ENCODE data around the gene ATIC.

The ATIC gene

DNA sequence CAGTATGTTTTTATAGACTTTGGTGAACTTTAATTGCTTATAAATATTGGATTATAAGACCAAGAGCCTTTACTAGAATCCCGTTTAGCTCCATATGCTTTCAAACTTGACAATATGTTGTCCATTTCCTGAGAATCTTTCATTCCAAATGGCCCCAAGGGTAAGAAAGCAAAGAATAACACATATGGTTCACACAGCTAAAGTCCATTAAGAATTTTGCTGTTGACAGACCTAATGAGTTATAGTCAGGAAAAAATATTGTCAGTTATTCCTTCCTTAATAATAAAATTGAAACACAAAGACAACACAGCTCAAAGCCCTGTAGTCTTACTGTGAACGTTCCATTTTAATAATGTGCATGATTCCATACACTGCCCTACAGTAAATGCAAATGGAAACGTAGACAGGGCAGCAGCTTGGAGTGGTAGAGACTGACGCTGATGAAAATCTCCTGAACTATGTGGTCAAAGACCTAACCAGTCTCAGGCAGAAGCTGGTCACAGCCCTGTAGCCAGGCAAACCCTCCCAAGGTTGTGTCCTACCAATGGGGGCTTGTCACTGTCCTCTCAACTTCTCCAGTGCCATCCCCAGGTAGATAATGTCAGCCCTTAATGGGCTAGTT lies 49.0 kb upstream of the ATIC start:
- no peak for ATAC-seq
- no peak for TF ChIP-seq ISL1 (CRISPR knock-in tag; IDR thresholded peaks at IDR 0.05)

- no peak for ATAC-seq
- TF ChIP-seq PPARA (CRISPR knock-in tag; IDR thresholded peaks at IDR 0.05; ENCODE audit: borderline replicate concordance) (no peak), RARB (CRISPR knock-in tag; IDR thresholded peaks at IDR 0.05) (no peak), POU6F1 (CRISPR knock-in tag; IDR thresholded peaks at IDR 0.05; ENCODE audit: borderline replicate concordance, low read depth) (no peak), TSHZ2 (CRISPR knock-in tag; IDR thresholded peaks at IDR 0.05) (no peak), GLIS3 (CRISPR knock-in tag; IDR thresholded peaks at IDR 0.05) (no peak)
Observed at GRCh38 chr2:215264374-215264773, 47.5 kb upstream of the ATIC start.

GRCh38 chr2:215269397-215270117 lies 42.3 kb upstream of the ATIC start:
- no peak for TF ChIP-seq CSDC2 (CRISPR knock-in tag; IDR thresholded peaks at IDR 0.05)
- no peak for TF ChIP-seq ESRRG (CRISPR knock-in tag; IDR thresholded peaks at IDR 0.05)
- peak; percentile 87 for ATAC-seq

DNA sequence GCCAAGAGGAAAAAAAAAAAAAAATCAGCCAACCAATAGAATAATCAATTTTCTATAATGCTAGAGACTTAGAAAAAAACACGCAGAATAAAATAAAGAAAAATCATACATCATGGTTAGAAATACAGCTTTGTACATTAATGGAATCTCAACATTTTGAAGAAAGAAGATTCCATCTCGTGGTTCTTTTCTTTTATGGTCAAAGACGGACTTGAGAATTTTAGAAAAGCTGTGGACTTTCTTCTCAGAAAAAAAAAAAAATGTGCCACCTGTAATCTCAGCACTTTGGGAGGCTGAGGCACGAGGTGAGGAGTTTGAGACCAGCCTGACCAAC lies 41.8 kb upstream of the ATIC start:
- no peak for TF ChIP-seq ZC3H10 (CRISPR knock-in tag; IDR thresholded peaks at IDR 0.05)
- no peak for TF ChIP-seq TCF4 (CRISPR knock-in tag; IDR thresholded peaks at IDR 0.05; ENCODE audit: borderline replicate concordance)
- TF ChIP-seq ARNTL (CRISPR knock-in tag; IDR thresholded peaks at IDR 0.05; ENCODE audit: borderline replicate concordance, low read depth) = no peak
- no peak for TF ChIP-seq SNAI2 (CRISPR knock-in tag; IDR thresholded peaks at IDR 0.05)
- TF ChIP-seq ZNF8 (CRISPR knock-in tag; IDR thresholded peaks at IDR 0.05) = no peak
- TF ChIP-seq CSDC2 (CRISPR knock-in tag; IDR thresholded peaks at IDR 0.05) = no peak
- no peak for TF ChIP-seq OSR1 (CRISPR knock-in tag; IDR thresholded peaks at IDR 0.05)
- TF ChIP-seq, protein P1, sequence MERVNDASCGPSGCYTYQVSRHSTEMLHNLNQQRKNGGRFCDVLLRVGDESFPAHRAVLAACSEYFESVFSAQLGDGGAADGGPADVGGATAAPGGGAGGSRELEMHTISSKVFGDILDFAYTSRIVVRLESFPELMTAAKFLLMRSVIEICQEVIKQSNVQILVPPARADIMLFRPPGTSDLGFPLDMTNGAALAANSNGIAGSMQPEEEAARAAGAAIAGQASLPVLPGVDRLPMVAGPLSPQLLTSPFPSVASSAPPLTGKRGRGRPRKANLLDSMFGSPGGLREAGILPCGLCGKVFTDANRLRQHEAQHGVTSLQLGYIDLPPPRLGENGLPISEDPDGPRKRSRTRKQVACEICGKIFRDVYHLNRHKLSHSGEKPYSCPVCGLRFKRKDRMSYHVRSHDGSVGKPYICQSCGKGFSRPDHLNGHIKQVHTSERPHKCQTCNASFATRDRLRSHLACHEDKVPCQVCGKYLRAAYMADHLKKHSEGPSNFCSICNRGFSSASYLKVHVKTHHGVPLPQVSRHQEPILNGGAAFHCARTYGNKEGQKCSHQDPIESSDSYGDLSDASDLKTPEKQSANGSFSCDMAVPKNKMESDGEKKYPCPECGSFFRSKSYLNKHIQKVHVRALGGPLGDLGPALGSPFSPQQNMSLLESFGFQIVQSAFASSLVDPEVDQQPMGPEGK (CRISPR knock-in tag; IDR thresholded peaks at IDR 0.05; ENCODE audit: borderline replicate concordance) = no peak
- no peak for TF ChIP-seq BACH2 (CRISPR knock-in tag; IDR thresholded peaks at IDR 0.05; ENCODE audit: borderline replicate concordance)
- no peak for TF ChIP-seq TOX (CRISPR knock-in tag; IDR thresholded peaks at IDR 0.05; ENCODE audit: borderline replicate concordance)
- TF ChIP-seq TSHZ2 (CRISPR knock-in tag; IDR thresholded peaks at IDR 0.05) = no peak
- TF ChIP-seq, protein P2, sequence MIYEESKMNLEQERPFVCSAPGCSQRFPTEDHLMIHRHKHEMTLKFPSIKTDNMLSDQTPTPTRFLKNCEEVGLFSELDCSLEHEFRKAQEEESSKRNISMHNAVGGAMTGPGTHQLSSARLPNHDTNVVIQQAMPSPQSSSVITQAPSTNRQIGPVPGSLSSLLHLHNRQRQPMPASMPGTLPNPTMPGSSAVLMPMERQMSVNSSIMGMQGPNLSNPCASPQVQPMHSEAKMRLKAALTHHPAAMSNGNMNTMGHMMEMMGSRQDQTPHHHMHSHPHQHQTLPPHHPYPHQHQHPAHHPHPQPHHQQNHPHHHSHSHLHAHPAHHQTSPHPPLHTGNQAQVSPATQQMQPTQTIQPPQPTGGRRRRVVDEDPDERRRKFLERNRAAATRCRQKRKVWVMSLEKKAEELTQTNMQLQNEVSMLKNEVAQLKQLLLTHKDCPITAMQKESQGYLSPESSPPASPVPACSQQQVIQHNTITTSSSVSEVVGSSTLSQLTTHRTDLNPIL (CRISPR knock-in tag; IDR thresholded peaks at IDR 0.05; ENCODE audit: low read depth) = no peak
- no peak for TF ChIP-seq ZFP30 (CRISPR knock-in tag; IDR thresholded peaks at IDR 0.05)
- TF ChIP-seq ESRRG (CRISPR knock-in tag; IDR thresholded peaks at IDR 0.05) = no peak
- no peak for TF ChIP-seq ZNF70 (CRISPR knock-in tag; IDR thresholded peaks at IDR 0.05)
- no peak for TF ChIP-seq ZNF565 (CRISPR knock-in tag; conservative IDR thresholded peaks at IDR 0.05; ENCODE audit: low read depth)
- ATAC-seq = no peak

All from SK-N-SH treated with all-trans-retinoic acid at 6 μM for 48 hours (cell line).